ENCODE data around the gene ZNF175.

DNA sequence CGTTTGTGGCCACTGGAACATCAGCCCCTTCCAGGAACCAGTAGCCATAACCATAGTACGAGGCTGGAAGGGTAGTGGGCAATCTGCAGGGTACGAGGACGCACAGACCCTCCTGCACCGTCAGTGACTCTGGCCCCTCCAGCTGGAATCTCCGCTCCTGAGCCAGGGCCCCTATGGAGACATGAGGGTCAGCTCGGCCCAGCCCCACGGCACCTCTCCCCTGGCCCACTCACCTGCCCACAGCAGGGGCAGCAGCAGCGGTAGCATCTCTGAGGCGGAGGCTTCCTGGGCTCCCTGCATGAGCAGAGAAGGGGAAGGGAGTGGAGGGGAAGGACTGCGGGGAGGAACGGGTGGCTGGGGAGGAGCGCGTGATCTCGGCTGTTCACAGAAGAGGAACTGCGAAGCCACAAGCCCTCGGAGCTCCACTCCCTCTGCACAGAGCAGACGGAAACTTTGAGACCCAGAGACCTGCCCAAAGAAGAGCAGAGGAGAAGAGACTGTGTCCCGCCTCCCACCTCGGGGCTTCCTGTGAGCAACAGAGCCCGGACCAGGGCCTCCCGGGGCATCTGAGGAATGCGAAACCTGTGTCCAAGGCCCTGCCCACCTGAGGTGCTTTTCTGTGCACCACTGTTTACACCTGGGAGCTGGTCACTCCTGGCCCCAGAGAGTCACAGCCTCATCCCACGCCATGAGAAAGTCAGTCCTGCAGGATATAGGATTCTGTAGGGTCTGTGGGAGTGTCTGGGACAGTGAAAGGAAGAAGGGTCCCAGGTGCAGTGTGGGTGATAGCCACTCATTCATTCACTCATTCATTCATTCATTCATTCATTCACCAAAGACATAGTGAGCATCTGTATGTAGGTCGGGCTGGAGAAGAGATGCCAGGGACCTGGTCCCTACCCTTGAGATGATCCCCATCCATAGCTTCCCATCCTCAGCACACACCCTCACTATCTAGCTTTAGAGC, 39.5 kb upstream of the ZNF175 start, which contains the start of gene SIGLEC6:
- TF ChIP-seq HOXB5 (CRISPR knock-in tag; IDR thresholded peaks at IDR 0.05): no peak
- TF ChIP-seq, protein P1, sequence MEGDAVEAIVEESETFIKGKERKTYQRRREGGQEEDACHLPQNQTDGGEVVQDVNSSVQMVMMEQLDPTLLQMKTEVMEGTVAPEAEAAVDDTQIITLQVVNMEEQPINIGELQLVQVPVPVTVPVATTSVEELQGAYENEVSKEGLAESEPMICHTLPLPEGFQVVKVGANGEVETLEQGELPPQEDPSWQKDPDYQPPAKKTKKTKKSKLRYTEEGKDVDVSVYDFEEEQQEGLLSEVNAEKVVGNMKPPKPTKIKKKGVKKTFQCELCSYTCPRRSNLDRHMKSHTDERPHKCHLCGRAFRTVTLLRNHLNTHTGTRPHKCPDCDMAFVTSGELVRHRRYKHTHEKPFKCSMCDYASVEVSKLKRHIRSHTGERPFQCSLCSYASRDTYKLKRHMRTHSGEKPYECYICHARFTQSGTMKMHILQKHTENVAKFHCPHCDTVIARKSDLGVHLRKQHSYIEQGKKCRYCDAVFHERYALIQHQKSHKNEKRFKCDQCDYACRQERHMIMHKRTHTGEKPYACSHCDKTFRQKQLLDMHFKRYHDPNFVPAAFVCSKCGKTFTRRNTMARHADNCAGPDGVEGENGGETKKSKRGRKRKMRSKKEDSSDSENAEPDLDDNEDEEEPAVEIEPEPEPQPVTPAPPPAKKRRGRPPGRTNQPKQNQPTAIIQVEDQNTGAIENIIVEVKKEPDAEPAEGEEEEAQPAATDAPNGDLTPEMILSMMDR (IDR thresholded peaks at IDR 0.05): no peak

All from A549 (cell line).